Stimulated activated naive CD8-positive, alpha-beta T cell treated with anti-CD3 and anti-CD28 coated beads, Interleukin-15, amount 100 ng/mL, for 72 hours (primary cell): Measurements from ENCODE around the gene FAM83D.
A peak's percentile ranks its signal among the peaks of the same experiment; 100 is the strongest.

Experiments used
- ATAC-seq: fragments of 150-1000 bp; cut with Tn5 transposase; 2 replicates; pipeline ENCODE4 v1.10.0; 2021; ENCODE audit warnings: mild to moderate bottlenecking, moderate library complexity
- DNase-seq, 2 donors: peaks; one replicate each; pipeline ENCODE4 v3.0.0; 2021 to 2022
- H3K27ac Mint-ChIP-seq, 2 donors: one replicate each; pipeline ENCODE4 v1.8.0; 2022; ENCODE audit warnings: mild to moderate bottlenecking in 2 of 2, mixed read lengths in 2 of 2, moderate library complexity in 2 of 2
- H3K27me3 Mint-ChIP-seq: one replicate; pipeline ENCODE4 v1.8.0; 2022; ENCODE audit warnings: mixed read lengths
- H3K4me1 Mint-ChIP-seq: one replicate; pipeline ENCODE4 v1.8.0; 2022; ENCODE audit warnings: mild to moderate bottlenecking, mixed read lengths
- H3K4me3 Mint-ChIP-seq, 2 donors: one replicate each; pipeline ENCODE4 v1.8.0; 2022; ENCODE audit warnings: mild to moderate bottlenecking in 2 of 2, mixed read lengths in 2 of 2, moderate library complexity in 1 of 2
- H3K9me3 Mint-ChIP-seq, 2 donors: one replicate each; pipeline ENCODE4 v1.8.0; 2022; ENCODE audit warnings: mixed read lengths in 2 of 2

Gene FAM83D

DNA sequence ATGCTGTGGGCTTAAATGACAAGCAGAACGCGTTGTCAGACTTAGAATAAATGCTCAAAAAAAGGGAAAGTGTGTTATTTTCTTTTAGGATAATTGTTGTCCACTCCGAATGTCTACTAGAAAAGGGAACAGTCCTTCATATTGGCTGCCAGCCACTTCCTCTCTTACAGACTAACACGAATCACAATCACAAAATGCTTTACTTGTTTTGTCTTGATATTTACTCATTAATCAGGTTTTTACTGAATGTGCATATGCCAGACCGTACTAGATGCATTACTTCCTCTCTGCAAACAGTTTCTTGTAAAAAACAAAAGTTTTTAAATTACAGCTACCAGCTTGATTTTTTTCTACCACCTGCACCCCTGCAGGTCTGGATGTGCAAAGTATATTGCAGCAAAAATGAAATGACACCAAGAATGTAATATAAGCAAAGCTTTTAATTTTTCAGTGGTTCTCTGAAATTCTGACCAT lies 36.7 kb downstream of the FAM83D start:
- Mint-ChIP-seq H3K4me1 (peaks cover 33% of the 10 kb centered on the region), H3K9me3 (no peaks in the 10 kb centered on the region), H3K4me3 (peak overlapping the region; percentile 95 to 97), H3K27ac (peak overlapping the region; percentile 94 to 96), H3K27me3 (no peaks in the 10 kb centered on the region)
- ATAC-seq (no peak), DNase-seq (no peak)

DNA sequence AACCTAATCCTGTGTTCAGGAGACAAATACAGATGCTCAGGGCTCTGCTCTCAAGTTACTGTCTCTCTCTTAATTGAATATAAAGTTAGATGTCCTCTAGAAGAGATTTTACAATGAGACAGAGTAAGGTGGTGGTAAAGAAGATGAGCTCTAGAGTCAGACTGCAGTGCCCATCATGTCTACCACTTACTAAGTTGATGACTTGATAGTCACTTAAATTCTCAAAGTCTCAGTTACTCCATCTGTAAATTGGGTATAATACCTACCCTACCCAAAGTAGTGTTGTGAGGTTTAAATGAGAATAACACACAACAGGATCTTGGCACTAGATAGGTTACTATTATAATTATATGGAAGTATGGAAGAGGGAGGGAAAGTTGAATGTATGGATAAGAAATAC lies 37.5 kb downstream of the FAM83D start:
- Mint-ChIP-seq H3K27ac (no peak overlapping the region), H3K4me3 (no peak overlapping the region), H3K27me3 (no peaks in the 10 kb centered on the region), H3K4me1 (peaks cover 33% of the 10 kb centered on the region), H3K9me3 (no peaks in the 10 kb centered on the region)
- DNase-seq (no peak), ATAC-seq (no peak)

DNA sequence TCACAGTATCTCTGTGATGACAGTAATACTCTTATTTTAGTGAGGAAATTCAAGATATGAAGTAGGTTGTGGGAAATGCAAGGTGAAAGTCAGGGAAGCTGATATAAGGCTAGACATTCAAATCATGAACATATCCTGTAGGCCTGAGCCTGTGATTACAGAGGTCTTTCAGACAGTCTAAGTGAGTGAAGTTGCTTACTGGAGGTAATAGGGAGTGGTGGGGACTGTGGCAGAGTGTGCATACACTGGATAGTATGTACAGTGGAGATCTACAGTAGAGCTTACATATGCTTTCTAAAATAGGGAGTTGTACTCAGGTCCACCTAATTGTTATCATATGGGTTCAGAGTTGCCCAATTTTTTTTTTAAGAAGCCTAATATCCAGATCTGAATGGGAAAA lies 39.0 kb downstream of the FAM83D start:
- Mint-ChIP-seq H3K9me3 (no peaks in the 10 kb centered on the region), H3K4me1 (peaks cover 33% of the 10 kb centered on the region), H3K27me3 (no peaks in the 10 kb centered on the region), H3K4me3 (no peak overlapping the region), H3K27ac (no peak overlapping the region)
- DNase-seq = no peak
- ATAC-seq = no peak

DNA sequence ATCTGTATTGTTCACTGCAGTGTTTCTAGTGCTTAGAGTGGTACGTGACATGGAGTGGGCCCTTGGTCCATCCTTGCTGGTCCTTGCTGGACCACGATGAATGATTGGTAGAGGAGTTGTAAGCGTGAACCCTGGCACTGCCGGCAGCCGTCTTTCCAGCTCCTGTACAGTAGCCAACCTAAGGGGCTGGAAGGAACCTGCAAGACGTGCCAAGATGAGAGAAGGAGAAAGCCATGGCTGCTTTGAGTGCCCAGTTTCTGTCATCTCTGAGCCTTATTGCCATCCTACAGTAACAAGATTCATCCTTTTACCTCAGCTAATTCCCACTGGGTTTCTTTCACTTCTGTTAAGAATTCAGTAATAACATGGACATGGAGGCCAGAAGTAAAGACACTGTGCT lies 41.9 kb downstream of the FAM83D start:
- Mint-ChIP-seq H3K27ac (no peak overlapping the region), H3K9me3 (no peaks in the 10 kb centered on the region), H3K27me3 (no peaks in the 10 kb centered on the region)

DNA sequence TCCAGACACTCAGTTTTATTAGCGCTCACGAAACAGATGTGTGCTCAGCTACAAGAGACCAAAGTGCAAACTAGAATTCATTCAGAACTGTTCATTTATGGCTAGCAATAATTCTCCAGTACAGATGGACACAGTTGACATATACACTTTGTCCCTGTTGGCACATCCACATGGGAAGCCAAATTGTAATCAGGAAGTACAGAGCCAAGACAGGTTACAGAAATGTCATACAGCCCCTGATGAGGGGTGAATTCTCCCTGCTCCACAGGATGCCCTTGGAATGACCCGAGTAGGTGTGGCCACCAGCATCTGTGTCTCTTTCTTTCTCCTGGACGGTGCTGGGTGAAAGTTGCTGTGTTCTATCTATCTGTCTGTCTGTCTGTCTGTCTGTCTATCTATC lies 43.5 kb downstream of the FAM83D start:
- no peaks in the 10 kb centered on the region for H3K9me3 Mint-ChIP-seq
- DNase-seq = no peak
- H3K27ac Mint-ChIP-seq = no peak overlapping the region
- H3K27me3 Mint-ChIP-seq = no peaks in the 10 kb centered on the region
- no peak overlapping the region for H3K4me3 Mint-ChIP-seq
- peaks cover 17% of the 10 kb centered on the region for H3K4me1 Mint-ChIP-seq
- ATAC-seq = no peak

More for the DNA sequence above, 41.9 kb downstream of the FAM83D start:
- Mint-ChIP-seq H3K4me3 (no peak overlapping the region), H3K4me1 (peaks cover 18% of the 10 kb centered on the region)
- DNase-seq (no peak), ATAC-seq (no peak)

DNA sequence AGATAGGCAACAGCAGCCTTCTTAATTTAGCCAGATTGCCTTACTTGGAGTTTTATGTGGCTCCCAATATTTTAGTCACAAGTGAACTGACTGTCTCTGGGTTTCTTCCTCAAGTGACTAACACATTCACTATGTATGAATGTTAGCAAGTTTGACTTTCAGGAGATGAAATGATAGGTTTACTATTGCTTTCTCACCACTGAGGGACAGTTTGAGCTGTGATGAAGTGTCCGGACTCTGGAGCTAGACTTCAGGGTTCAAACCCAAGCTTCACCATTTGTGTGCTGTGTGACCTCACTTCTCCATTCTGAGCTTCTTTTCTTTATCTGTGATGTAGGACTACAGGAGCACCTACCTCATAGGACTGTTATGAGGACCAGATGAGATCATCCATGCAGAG lies 44.1 kb downstream of the FAM83D start:
- no peak for ATAC-seq
- no peak for DNase-seq
- Mint-ChIP-seq H3K27me3 (no peaks in the 10 kb centered on the region), H3K27ac (no peak overlapping the region), H3K9me3 (no peaks in the 10 kb centered on the region), H3K4me1 (peaks cover 22% of the 10 kb centered on the region), H3K4me3 (no peak overlapping the region)

DNA sequence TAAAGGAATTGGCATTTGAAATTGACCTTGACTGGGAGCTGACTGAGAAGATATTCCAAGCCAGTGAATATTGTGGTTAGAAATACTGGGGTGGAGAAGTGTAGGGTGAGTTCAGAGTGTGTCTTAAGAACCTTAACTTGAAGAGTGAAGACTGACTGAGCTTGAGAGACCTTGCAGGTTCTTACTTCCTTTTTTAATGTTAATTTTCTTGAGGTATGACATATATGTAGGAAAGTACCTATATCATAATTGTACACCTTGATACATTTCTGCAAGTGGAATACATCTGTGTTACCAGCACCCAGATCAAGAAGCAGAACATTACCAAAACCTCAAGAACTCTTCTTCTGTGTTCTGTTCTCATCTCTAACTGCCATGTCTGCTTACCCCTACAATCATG lies 46.9 kb downstream of the FAM83D start:
- no peaks in the 10 kb centered on the region for H3K27me3 Mint-ChIP-seq
- DNase-seq (no peak), ATAC-seq (no peak)
- H3K9me3 Mint-ChIP-seq = no peaks in the 10 kb centered on the region
- no peak overlapping the region for H3K4me3 Mint-ChIP-seq
- no peak overlapping the region for H3K27ac Mint-ChIP-seq
- H3K4me1 Mint-ChIP-seq = peaks cover 15% of the 10 kb centered on the region

DNA sequence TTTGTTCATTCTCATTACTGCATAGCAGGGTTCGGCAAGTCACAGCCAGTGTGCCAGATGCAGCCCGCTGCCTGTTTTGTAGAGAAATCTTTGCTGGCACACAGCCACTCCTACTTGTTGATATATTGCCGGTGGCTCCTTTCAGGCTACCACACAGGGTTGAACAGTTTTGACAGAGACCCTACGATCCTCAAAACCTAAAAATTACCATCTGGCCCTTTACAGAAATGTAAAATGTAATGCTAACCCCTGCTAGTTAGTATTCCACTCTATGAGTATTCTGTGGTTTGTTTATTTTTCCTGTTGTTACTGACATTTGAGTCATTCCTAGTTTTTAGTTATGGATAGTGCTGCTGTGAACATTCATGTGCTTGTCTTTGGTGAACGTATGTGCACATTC lies 47.4 kb downstream of the FAM83D start:
- Mint-ChIP-seq H3K27ac (peak overlapping the region in 1 of 2 donors; percentile 35), H3K9me3 (no peaks in the 10 kb centered on the region), H3K27me3 (no peaks in the 10 kb centered on the region), H3K4me1 (peaks cover 15% of the 10 kb centered on the region), H3K4me3 (no peak overlapping the region)
- no peak for DNase-seq
- ATAC-seq = no peak

DNA sequence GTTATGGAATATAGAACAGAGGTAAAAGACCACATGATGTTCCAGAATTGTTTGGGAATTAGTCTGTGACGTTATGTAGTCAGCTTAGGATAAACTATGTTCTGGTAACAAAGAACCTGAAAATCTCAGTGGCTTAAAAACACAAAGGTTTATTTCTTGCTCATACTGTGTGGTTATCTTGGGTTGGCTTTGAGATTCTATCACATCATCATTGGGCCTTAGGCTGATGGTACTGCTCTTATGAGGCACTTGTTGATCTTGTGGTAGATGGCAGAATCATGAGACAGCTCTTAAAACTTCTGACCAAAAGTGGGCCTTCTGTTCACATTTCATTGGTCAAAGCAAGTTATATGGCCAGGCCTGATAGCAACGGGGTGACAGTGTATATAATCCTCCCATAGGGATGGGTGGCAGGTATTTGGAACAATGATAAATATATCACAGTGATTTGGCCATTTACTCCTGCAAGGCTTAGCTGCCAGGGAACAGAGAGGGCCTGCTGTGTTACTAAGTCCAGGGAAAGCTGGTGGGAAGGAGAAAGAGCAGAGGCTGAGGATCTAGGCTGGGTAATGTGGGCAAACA lies 49.4 kb downstream of the FAM83D start:
- no peak for DNase-seq
- Mint-ChIP-seq H3K9me3 (no peaks in the 10 kb centered on the region), H3K27ac (no peak overlapping the region), H3K4me1 (peaks cover 15% of the 10 kb centered on the region), H3K4me3 (no peak overlapping the region), H3K27me3 (no peaks in the 10 kb centered on the region)
- ATAC-seq = peak; percentile 49

DNA sequence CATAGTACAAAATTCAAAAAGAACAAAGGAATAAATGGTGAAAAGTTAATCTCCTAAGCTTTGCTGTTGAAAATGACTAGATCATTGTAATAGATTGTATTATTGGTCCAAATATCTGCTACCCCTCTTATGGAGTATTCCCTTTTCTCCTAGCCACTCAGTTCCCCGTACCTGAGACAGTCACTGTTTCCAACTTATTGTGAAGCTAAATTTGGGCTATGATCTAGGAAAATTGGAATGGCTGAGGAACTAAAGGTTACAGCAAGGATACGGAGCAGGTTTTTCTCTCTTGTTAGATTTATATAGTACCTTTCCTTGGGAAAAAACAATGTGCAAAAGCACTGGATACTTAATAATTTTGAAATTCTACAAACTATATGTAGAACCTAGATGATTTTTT lies 53.2 kb downstream of the FAM83D start:
- no peak overlapping the region for H3K27ac Mint-ChIP-seq
- no peak for DNase-seq
- H3K27me3 Mint-ChIP-seq = no peaks in the 10 kb centered on the region
- no peak for ATAC-seq
- no peaks in the 10 kb centered on the region for H3K9me3 Mint-ChIP-seq
- H3K4me3 Mint-ChIP-seq = no peak overlapping the region
- peaks cover 14% of the 10 kb centered on the region for H3K4me1 Mint-ChIP-seq

DNA sequence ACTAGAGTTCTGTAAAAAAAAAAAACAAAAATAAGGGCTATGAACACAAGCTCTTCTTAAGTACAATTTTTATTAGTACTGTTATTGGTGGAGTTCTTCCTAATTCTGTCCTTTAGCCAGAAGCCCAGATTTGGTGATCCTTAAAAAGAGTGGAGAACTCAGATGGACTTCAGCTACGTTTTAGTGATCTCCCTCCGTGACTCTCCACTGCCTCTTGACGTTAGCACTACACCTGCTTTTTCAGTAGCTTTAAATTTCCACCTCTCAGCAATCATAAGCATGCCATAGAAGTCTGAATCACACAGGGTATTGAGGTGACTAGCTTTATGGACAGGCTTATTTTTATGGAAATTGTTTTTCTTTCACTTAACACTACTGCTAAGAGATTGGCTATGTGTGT lies 53.6 kb downstream of the FAM83D start:
- no peak overlapping the region for H3K27ac Mint-ChIP-seq
- no peak for ATAC-seq

DNA sequence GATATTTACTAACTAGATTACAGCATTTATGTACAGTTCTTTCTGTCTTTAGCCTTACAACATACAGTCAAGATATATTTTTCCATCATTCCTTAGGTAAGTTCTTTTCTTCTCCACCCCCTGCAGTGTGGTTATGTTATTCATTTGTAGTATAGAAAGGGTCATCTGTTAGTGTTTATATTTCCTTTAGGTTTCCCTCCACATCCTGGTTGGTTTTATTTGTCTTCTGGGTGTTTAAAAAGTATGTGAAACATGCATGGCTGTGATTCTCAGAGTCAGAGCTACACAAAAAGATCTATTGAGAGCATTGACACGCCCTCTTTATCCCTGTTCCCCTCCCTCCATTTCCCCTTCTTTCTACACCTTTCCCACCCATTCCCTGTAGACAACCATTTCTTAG lies 56.1 kb downstream of the FAM83D start:
- no peaks in the 10 kb centered on the region for H3K9me3 Mint-ChIP-seq
- no peaks in the 10 kb centered on the region for H3K27me3 Mint-ChIP-seq
- H3K4me1 Mint-ChIP-seq = peaks cover 22% of the 10 kb centered on the region
- H3K4me3 Mint-ChIP-seq = no peak overlapping the region
- DNase-seq (no peak), ATAC-seq (no peak)
- no peak overlapping the region for H3K27ac Mint-ChIP-seq

More for the DNA sequence above, 53.6 kb downstream of the FAM83D start:
- H3K4me1 Mint-ChIP-seq = peaks cover 12% of the 10 kb centered on the region
- no peaks in the 10 kb centered on the region for H3K27me3 Mint-ChIP-seq
- no peak overlapping the region for H3K4me3 Mint-ChIP-seq
- DNase-seq = no peak
- no peaks in the 10 kb centered on the region for H3K9me3 Mint-ChIP-seq

DNA sequence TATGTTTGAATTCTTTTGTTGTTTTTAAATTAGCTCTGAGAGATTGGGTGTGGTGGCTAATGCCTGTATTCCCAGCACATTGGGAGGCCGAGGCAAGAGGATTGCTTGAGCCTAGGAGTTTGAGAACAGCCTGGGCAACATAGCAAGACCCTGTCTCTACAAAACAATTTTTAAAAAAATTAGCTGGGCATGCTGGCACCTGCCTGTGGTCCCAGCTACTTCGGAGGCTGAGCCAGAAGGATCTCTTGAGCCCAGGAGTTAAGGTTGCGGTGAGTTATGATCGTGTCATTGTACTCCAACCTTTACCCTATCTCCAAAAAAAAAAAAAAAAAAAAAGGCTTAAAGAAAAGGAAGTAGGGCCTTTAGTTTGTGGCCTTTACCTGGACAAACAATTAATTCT lies 58.8 kb downstream of the FAM83D start:
- H3K27me3 Mint-ChIP-seq = no peaks in the 10 kb centered on the region
- H3K27ac Mint-ChIP-seq = no peak overlapping the region
- no peak overlapping the region for H3K4me3 Mint-ChIP-seq
- no peaks in the 10 kb centered on the region for H3K9me3 Mint-ChIP-seq
- H3K4me1 Mint-ChIP-seq = peaks cover 32% of the 10 kb centered on the region
- ATAC-seq (no peak), DNase-seq (no peak)

DNA sequence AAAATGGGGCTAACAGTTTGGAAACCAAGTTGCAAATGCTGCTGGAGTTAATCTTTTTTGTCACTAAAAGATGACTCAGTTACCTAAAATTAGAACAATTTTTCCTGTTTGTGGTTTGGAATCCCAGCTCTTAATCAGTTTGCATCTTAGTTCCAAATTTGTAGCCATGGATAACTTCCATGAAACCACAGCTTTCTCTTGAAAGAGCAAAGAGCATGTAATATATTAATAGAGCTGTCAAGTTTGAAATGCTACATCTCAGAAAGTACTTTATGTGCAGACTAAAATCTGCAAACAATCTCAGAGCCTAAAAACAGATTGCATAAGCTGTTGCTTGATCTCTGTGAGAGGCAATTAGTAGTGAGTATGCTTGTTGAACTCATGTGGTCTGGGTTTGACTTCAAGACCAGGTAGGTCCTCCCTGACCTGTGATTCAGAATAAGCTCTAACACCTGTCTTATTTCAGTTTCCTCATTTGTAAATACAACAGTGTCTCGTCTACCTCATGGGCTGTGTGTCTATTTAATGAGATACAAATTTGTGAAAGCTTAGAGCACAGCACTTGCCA lies 59.5 kb downstream of the FAM83D start:
- Mint-ChIP-seq H3K27me3 (no peaks in the 10 kb centered on the region), H3K4me3 (no peak overlapping the region), H3K4me1 (peaks cover 32% of the 10 kb centered on the region), H3K27ac (peak overlapping the region in 1 of 2 donors; percentile 27), H3K9me3 (no peaks in the 10 kb centered on the region)
- DNase-seq = no peak
- no peak for ATAC-seq

DNA sequence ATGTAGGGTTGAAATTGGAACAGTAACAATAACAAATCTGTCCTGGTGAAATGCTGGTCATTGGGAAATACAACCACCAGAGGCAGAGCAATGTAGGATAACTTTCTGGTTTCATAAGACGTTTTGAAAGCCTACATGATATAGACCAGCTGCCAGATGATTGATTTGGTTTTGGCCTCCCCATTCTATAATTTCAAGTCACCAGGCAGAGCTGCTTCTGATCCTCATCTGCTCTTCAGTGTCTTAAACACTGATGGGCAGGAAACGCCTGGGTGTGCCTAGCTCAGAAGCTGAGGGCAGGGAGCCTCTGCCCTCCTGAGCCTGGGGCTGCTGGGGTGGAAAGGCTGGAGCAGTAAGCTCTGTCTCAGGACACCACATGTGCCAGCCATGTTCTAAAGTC lies 60.4 kb downstream of the FAM83D start:
- DNase-seq (no peak), ATAC-seq (no peak)
- H3K4me3 Mint-ChIP-seq = no peak overlapping the region
- H3K27ac Mint-ChIP-seq = no peak overlapping the region
- no peaks in the 10 kb centered on the region for H3K27me3 Mint-ChIP-seq
- H3K4me1 Mint-ChIP-seq = peaks cover 32% of the 10 kb centered on the region
- no peaks in the 10 kb centered on the region for H3K9me3 Mint-ChIP-seq

DNA sequence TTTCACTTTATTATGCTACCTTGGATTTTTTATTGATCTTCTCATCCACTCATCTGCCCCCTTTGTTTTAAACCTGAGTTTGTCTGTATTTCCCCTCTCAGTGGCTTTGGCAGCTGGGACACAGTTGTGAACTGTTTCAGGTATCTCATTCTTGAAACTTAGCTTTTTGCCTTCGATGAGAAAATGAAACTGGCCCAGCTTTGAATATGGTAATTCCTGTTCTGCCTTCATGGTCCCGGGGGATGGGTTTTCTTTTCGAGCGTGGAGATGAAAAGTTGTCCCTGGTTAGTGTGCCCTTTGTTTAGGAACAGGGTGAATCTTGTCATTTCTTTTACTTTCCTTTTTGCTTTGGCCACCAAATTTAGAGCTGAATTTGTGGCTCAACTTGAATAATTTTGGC lies 61.6 kb downstream of the FAM83D start:
- no peaks in the 10 kb centered on the region for H3K27me3 Mint-ChIP-seq
- peak overlapping the region in 1 of 2 donors; percentile 11 for H3K4me3 Mint-ChIP-seq
- DNase-seq = no peak
- peaks cover 25% of the 10 kb centered on the region for H3K4me1 Mint-ChIP-seq
- no peak for ATAC-seq
- H3K9me3 Mint-ChIP-seq = no peaks in the 10 kb centered on the region
- peak overlapping the region in 1 of 2 donors; percentile 17 for H3K27ac Mint-ChIP-seq

DNA sequence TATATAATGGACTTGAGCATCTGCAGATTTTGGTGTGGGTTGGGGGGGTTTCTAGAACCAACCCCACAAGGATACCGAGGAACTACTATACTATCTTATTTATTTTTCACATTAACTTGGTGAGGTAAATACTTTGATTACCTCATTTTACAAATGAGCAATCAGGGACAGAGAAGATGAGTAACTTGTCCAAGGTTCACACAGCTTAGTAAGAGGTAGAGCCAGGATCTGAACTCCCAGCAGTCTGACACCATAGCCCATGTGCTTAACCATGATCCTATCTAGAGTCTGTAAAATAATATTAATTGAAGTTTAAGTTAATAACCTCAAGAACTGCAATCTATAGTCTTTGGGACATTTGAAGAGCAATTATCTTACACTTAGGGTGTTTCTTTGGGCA lies 64.5 kb downstream of the FAM83D start:
- H3K27me3 Mint-ChIP-seq = no peaks in the 10 kb centered on the region
- H3K9me3 Mint-ChIP-seq = no peaks in the 10 kb centered on the region
- peaks cover 17% of the 10 kb centered on the region for H3K4me1 Mint-ChIP-seq
- ATAC-seq (no peak), DNase-seq (no peak)
- H3K4me3 Mint-ChIP-seq = no peak overlapping the region
- no peak overlapping the region for H3K27ac Mint-ChIP-seq
